ENCODE measurements around the gene TRDN.

- TF ChIP-seq CTCF (conservative IDR thresholded peaks at IDR 0.05; ENCODE audit: low read length) (no peak), EZH2phosphoT487 (IDR thresholded peaks at IDR 0.05; ENCODE audit: borderline replicate concordance) (no peak)
Measured at GRCh38 chr6:123526128-123526527, 110.6 kb downstream of the TRDN start.
